ENCODE measurements around the gene SEMA3E.

The SEMA3E gene

DNA sequence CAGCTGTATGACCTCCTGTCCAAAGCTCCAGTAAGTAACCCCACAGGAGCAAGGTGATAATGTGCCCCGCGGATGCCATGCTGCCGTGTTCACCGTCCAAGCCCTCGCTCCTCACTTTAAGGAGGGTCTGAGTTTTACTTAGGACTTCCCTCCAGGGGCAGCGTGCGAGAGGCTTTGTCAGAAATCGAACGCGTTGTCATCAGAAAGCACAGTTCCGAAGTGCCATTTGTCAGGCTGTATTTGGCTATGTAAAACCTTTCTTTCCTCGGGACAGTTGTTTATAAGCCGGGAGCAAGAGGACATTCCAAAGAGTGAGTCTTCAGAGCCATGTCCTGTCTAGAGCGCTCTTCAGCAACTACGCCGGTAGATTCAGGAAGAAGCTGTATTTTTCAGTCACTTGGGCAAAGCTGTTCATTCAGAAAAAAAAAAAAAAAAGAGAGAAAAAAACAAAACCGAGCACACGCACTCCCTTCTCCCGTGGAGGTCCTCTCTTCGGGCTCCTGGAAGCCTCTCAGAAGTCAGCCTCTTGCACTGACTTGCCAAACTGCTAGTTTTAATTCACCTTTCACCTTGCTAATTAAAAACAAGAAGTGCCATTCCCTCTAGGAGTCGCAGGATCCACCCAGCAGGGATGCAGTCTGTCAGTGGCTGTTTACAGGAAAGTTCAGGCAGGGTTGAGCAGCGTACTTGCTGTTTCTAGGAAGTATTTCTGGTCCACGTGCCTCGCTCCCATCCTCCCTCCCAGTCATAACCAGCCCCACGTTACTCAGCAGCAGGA lies at the start of gene SEMA3E:
TSS of gene SEMA3E (minus strand) at position 676 of the 778 bp plus-strand sequence.
- DNase-seq (ENCODE audit: low spot score), result no peak
- TF ChIP-seq, protein P1, sequence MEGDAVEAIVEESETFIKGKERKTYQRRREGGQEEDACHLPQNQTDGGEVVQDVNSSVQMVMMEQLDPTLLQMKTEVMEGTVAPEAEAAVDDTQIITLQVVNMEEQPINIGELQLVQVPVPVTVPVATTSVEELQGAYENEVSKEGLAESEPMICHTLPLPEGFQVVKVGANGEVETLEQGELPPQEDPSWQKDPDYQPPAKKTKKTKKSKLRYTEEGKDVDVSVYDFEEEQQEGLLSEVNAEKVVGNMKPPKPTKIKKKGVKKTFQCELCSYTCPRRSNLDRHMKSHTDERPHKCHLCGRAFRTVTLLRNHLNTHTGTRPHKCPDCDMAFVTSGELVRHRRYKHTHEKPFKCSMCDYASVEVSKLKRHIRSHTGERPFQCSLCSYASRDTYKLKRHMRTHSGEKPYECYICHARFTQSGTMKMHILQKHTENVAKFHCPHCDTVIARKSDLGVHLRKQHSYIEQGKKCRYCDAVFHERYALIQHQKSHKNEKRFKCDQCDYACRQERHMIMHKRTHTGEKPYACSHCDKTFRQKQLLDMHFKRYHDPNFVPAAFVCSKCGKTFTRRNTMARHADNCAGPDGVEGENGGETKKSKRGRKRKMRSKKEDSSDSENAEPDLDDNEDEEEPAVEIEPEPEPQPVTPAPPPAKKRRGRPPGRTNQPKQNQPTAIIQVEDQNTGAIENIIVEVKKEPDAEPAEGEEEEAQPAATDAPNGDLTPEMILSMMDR (IDR thresholded peaks at IDR 0.05; ENCODE audit: borderline replicate concordance, control extremely low read depth, extremely low read depth, insufficient read depth, missing control alignments), result no peak
- in situ Hi-C loops (cut with MboI; ENCODE audit: low sequenced_read_pairs, unreplicated experiment), result no loop called here

DNA sequence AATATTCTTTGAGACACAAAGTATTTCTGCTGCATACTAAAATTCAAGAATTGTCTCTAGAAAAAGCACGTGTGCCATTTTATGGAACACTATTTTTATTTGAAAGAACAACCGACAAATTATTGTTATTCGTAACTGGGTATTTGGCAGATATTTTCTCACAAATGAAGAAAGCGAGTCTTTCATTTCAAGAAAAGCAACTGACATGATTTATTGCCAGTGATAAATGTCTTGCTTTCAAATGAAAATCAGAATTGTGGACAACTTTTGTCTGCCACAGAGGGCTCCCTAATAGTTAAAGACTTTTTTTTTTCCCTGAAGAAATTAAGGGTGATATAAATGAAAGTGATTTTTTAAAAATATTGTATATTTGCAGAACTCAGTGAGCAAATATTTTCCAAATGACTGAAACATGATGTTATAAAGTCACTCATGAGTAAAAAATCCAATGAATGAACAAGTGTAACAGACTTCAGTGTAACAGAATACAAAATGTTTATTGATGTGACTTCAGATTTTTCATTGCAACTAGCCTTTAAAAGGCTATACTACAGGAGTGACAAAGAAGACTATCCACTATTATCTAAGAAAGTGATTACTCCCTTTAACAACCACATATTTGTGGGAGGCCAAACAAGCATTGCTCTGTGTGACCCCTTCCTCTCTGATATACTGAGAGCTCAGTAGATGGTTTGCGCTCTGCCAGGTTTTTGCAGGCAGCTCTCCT lies 49.0 kb upstream of the SEMA3E start:
- in situ Hi-C loops (cut with MboI; ENCODE audit: low sequenced_read_pairs, unreplicated experiment), result no loop called here

DNA sequence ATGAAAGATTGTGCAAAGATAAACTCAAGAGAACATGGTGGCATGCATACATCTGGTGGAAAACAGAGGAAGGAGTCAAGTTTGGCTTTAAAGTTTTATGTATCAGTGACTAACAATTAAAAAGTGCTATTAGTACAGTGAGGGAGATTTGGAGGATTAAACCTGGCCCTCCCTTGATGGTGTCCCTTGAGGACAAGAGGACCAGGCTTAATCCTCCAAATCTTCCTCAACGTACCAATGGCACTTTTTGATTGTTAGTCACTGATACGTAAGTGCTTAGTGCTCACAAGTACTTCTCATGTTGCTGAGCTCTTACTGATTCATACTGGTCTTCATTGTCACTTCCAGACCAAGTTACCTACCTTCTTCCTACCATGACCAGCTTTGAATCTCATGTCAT lies 47.2 kb upstream of the SEMA3E start:
- TF ChIP-seq, protein P1 (IDR thresholded peaks at IDR 0.05; ENCODE audit: borderline replicate concordance, control extremely low read depth, extremely low read depth, insufficient read depth, missing control alignments), result no peak
- DNase-seq (ENCODE audit: low spot score), result no peak
- in situ Hi-C loops (cut with MboI; ENCODE audit: low sequenced_read_pairs, unreplicated experiment), result no loop called here

More for the DNA sequence above, 49.0 kb upstream of the SEMA3E start:
- TF ChIP-seq, protein P1 (IDR thresholded peaks at IDR 0.05; ENCODE audit: borderline replicate concordance, control extremely low read depth, extremely low read depth, insufficient read depth, missing control alignments), result no peak
- DNase-seq (ENCODE audit: low spot score), result no peak

DNA sequence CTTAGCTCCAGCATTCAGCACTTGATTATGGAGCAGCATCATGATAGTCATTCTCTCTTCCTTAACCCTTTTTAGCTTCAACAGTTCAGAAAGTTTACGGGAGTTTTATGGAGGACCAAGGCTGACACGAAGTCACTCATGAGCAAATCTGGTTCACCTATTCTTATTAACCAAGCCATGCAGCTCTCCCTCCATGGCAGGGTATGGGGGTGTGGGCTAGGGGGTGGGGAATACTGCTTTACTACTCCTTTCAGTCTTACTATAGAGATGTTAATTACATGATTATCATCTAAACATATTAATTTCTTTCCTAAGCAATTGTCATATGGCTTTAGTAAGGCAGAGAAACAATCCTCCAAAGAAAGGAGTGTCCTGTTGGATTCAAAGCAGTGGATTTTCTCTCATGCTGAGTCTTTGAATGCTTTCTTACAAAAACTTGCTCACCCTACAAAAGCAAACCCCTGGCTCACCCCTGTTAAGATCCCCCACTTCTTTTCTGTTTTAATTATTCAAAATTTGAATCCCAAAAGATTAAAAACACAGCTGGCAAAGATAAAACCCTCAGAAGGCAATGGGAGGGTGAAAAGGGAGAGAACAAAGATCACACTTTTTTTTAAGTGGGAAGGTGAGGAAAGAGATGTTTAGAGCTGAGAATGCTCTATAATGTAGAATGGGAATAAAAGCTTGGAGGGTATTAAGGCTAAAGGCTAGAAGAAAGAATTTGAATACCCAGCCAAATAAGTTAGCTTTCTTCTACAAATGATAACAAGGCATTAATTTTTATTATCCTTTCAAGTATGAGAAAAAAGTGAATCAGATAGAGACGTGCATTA lies 46.4 kb upstream of the SEMA3E start:
- TF ChIP-seq, protein P1 (IDR thresholded peaks at IDR 0.05; ENCODE audit: borderline replicate concordance, control extremely low read depth, extremely low read depth, insufficient read depth, missing control alignments), result no peak
- no peak for DNase-seq (ENCODE audit: low spot score)
- in situ Hi-C loops (cut with MboI; ENCODE audit: low sequenced_read_pairs, unreplicated experiment), result no loop called here

DNA sequence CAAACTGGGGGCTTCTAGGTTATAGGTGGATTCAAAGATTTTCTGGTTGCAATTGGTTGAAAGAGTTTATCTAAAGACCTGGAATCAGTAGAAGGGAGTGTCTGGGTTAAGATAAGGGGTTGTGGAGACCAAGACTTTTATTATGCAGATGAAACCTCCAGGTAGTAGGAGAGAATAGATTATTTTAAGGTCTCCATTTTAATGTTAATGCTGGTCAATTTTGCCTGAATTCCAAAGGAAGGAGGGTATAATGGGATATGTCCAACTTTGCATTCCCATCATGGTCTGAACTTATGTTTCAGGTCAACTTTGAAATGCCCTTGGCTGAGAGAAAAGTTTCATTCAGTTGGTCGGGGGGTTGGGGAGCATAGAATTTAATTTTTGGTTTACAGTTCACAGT lies 44.3 kb upstream of the SEMA3E start:
- DNase-seq (ENCODE audit: low spot score), result no peak
- in situ Hi-C loops (cut with MboI; ENCODE audit: low sequenced_read_pairs, unreplicated experiment), result no loop called here
- TF ChIP-seq, protein P1 (IDR thresholded peaks at IDR 0.05; ENCODE audit: borderline replicate concordance, control extremely low read depth, extremely low read depth, insufficient read depth, missing control alignments), result no peak

DNA sequence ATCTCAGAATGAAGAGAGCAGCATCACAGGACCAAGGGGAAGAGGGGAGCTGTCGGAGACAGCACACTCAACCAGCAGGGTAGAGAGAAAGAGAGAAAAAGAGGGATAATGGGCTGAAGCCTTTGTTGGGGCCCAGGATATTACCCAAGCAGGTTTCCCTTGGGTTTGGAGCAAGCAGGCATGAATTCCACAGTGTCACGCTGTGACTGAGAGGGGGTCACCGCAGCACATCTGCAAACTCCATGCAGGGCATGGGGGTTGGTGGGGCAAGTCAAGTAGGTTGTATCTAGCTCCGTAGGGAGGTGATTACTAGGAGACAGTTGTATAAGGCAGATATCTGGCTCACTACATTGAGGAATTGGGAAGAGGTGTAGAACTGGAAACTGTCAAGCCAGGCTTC lies 42.2 kb upstream of the SEMA3E start:
- no peak for DNase-seq (ENCODE audit: low spot score)
- TF ChIP-seq, protein P1 (IDR thresholded peaks at IDR 0.05; ENCODE audit: borderline replicate concordance, control extremely low read depth, extremely low read depth, insufficient read depth, missing control alignments), result no peak
- in situ Hi-C loops (cut with MboI; ENCODE audit: low sequenced_read_pairs, unreplicated experiment), result no loop called here

All from GM13976 (cell line).